Vagina (tissue), 2 donors: ENCODE data around the gene SPINT2.
"Not testable (repeated sequence)": the region's sequence is repeated elsewhere in the genome, so short reads cannot be mapped to it uniquely, and the experiment has no call there.

ENCODE experiments used
- POLR2AphosphoS5 ChIP-seq, 2 donors: sonication (generic); formaldehyde crosslinking; IDR thresholded peaks; one replicate each; pipeline ENCODE4 v1.9.0; 2017; ENCODE audit warnings: antibody characterized with exemption in 2 of 2, mild to moderate bottlenecking in 2 of 2, low read depth in 1 of 2; ENCODE audit not compliant: insufficient read depth in 1 of 2
- TF ChIP-seq, protein P1 (sequence below), 3 experiments: fragments of 450-650 bp in 2 of 3; fragments of 200-600 bp in 1 of 3; sonication (generic) in 1 of 3; IDR thresholded peaks; one replicate each; pipeline ENCODE4 v1.5.1; 2017 to 2019; ENCODE audit warnings: antibody characterized with exemption in 3 of 3, mild to moderate bottlenecking in 2 of 3, moderate library complexity in 2 of 3

- TF ChIP-seq POLR2AphosphoS5 (IDR thresholded peaks at IDR 0.05; ENCODE audit: insufficient read depth in 1 of 2, low read depth in 1 of 2), result not testable (repeated sequence)
- TF ChIP-seq, protein P1, sequence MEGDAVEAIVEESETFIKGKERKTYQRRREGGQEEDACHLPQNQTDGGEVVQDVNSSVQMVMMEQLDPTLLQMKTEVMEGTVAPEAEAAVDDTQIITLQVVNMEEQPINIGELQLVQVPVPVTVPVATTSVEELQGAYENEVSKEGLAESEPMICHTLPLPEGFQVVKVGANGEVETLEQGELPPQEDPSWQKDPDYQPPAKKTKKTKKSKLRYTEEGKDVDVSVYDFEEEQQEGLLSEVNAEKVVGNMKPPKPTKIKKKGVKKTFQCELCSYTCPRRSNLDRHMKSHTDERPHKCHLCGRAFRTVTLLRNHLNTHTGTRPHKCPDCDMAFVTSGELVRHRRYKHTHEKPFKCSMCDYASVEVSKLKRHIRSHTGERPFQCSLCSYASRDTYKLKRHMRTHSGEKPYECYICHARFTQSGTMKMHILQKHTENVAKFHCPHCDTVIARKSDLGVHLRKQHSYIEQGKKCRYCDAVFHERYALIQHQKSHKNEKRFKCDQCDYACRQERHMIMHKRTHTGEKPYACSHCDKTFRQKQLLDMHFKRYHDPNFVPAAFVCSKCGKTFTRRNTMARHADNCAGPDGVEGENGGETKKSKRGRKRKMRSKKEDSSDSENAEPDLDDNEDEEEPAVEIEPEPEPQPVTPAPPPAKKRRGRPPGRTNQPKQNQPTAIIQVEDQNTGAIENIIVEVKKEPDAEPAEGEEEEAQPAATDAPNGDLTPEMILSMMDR (IDR thresholded peaks at IDR 0.05), result not testable (repeated sequence)
Measured at GRCh38 chr19:38261942-38262341, 2.4 kb upstream of the SPINT2 start.
